ENCODE data around the gene INCENP.
"Not testable (repeated sequence)": the region's sequence is repeated elsewhere in the genome, so short reads cannot be mapped to it uniquely, and the experiment has no call there.

- TF ChIP-seq, protein P1, sequence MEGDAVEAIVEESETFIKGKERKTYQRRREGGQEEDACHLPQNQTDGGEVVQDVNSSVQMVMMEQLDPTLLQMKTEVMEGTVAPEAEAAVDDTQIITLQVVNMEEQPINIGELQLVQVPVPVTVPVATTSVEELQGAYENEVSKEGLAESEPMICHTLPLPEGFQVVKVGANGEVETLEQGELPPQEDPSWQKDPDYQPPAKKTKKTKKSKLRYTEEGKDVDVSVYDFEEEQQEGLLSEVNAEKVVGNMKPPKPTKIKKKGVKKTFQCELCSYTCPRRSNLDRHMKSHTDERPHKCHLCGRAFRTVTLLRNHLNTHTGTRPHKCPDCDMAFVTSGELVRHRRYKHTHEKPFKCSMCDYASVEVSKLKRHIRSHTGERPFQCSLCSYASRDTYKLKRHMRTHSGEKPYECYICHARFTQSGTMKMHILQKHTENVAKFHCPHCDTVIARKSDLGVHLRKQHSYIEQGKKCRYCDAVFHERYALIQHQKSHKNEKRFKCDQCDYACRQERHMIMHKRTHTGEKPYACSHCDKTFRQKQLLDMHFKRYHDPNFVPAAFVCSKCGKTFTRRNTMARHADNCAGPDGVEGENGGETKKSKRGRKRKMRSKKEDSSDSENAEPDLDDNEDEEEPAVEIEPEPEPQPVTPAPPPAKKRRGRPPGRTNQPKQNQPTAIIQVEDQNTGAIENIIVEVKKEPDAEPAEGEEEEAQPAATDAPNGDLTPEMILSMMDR (IDR thresholded peaks at IDR 0.05; ENCODE audit: poor library complexity, severe bottlenecking), result not testable (repeated sequence)
- TF ChIP-seq MXI1 (conservative IDR thresholded peaks at IDR 0.05; ENCODE audit: poor library complexity, severe bottlenecking); EP300 (conservative IDR thresholded peaks at IDR 0.05; ENCODE audit: poor library complexity, severe bottlenecking); POLR2AphosphoS5 (IDR thresholded peaks at IDR 0.05); EZH2 (IDR thresholded peaks at IDR 0.05; ENCODE audit: borderline replicate concordance, insufficient read depth, low read length, poor library complexity, severe bottlenecking): not testable (repeated sequence)
- TF ChIP-seq, protein P2, sequence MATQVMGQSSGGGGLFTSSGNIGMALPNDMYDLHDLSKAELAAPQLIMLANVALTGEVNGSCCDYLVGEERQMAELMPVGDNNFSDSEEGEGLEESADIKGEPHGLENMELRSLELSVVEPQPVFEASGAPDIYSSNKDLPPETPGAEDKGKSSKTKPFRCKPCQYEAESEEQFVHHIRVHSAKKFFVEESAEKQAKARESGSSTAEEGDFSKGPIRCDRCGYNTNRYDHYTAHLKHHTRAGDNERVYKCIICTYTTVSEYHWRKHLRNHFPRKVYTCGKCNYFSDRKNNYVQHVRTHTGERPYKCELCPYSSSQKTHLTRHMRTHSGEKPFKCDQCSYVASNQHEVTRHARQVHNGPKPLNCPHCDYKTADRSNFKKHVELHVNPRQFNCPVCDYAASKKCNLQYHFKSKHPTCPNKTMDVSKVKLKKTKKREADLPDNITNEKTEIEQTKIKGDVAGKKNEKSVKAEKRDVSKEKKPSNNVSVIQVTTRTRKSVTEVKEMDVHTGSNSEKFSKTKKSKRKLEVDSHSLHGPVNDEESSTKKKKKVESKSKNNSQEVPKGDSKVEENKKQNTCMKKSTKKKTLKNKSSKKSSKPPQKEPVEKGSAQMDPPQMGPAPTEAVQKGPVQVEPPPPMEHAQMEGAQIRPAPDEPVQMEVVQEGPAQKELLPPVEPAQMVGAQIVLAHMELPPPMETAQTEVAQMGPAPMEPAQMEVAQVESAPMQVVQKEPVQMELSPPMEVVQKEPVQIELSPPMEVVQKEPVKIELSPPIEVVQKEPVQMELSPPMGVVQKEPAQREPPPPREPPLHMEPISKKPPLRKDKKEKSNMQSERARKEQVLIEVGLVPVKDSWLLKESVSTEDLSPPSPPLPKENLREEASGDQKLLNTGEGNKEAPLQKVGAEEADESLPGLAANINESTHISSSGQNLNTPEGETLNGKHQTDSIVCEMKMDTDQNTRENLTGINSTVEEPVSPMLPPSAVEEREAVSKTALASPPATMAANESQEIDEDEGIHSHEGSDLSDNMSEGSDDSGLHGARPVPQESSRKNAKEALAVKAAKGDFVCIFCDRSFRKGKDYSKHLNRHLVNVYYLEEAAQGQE (IDR thresholded peaks at IDR 0.05; ENCODE audit: borderline replicate concordance), result not testable (repeated sequence)
Measured at GRCh38 chr11:62195010-62195409, 71.2 kb downstream of the INCENP start.
